ENCODE data around the gene GNE.
"Not testable (repeated sequence)": the region's sequence is repeated elsewhere in the genome, so short reads cannot be mapped to it uniquely, and the experiment has no call there.

Gene GNE, protein sequence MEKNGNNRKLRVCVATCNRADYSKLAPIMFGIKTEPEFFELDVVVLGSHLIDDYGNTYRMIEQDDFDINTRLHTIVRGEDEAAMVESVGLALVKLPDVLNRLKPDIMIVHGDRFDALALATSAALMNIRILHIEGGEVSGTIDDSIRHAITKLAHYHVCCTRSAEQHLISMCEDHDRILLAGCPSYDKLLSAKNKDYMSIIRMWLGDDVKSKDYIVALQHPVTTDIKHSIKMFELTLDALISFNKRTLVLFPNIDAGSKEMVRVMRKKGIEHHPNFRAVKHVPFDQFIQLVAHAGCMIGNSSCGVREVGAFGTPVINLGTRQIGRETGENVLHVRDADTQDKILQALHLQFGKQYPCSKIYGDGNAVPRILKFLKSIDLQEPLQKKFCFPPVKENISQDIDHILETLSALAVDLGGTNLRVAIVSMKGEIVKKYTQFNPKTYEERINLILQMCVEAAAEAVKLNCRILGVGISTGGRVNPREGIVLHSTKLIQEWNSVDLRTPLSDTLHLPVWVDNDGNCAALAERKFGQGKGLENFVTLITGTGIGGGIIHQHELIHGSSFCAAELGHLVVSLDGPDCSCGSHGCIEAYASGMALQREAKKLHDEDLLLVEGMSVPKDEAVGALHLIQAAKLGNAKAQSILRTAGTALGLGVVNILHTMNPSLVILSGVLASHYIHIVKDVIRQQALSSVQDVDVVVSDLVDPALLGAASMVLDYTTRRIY

GRCh38 chr9:36258208-36258995, at the start of gene GNE:
Gene GNE, minus strand, starts transcription at chr9:36258448. Its CDS starts 9,093 bp downstream, at chr9:36249355.
- peak; percentile 94 for DNase-seq (ENCODE audit: low spot score)

- no peak for DNase-seq (ENCODE audit: low spot score)
Measured at GRCh38 chr9:36306471-36307306, 48.4 kb upstream of the GNE start.

DNA sequence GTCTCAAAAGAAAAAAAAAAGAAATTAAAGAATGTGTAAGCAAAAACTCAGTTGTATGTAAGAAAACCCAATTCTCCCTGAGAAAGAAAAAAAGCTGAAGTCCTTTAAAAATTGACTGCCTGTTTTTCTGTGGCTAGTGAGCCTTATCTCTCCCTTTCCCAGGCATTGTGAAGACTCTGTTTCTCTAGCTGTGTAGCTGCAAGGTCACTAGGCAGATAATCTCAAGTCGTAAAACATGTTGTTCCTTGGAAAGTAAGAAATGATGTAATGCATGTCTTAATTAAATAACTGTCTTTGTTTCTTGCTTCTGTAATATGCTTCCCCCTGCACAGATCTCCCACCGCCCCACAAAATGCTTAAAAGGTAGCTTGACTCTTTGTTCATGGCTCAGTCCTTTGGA, 46.1 kb upstream of the GNE start:
- not testable (repeated sequence) for DNase-seq (ENCODE audit: low spot score)

DNA sequence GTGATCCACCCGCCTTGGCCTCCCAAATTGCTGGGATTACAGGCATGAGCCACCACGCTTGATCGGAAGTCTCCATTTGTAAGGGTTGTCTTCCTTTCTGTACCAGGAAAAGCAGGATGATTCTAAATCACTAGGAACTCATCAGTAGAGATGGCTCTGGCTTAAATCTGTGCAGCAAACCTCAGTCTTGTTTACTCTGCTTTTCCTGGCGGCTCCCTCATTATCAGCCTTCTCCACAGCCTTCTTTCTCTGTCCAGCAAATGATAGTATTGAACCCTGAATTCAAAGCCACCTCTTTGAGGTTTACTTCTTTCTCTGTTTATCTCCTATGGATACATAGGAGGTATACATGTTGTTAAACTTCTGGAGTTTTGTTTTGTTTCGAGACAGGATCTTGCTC, 43.0 kb upstream of the GNE start:
- no peak for DNase-seq (ENCODE audit: low spot score)

GRCh38 chr9:36298566-36298965, 40.3 kb upstream of the GNE start:
- no peak for DNase-seq (ENCODE audit: low spot score)

DNA sequence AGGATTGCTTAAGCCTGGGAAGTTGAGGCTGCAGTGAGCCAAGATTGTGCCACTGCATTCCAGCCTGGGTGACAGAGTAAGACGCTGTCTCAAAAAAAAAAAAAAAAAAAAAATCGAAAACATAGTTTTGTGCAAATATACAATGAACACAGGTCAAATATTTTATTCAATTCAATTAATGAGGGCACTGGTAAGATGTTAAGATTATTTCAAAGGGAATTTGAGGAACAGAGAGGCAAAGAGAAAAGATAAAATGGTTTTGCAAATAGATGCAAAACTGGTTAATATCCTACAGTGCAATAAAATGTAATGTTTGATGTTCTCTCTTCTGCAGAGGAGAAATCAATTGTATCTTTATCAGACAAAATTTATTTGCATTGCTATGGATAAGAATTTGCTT, 39.5 kb upstream of the GNE start:
- DNase-seq (ENCODE audit: low spot score): no peak

DNA sequence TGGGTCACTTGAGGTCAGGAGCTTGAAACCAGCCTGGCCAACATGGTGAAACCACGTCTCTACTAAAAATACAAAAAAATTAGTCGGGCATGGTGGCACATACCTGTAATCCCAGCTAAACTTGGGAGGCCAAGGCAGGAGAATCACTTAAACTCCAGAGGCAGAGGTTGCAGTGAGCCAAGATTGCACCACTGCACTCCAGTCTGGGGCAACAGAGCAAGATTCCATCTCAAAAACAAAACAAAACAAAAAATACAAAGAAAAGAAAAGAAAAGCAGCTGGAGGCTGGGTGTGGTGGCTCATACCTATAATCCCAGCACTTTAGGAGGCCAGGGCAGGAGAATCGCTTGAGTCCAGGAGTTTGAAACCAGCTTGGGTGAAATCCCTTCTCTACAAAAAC, 36.7 kb upstream of the GNE start:
- not testable (repeated sequence) for DNase-seq (ENCODE audit: low spot score)

- DNase-seq (ENCODE audit: low spot score): no peak
Measured at GRCh38 chr9:36293918-36294317, 35.7 kb upstream of the GNE start.

DNA sequence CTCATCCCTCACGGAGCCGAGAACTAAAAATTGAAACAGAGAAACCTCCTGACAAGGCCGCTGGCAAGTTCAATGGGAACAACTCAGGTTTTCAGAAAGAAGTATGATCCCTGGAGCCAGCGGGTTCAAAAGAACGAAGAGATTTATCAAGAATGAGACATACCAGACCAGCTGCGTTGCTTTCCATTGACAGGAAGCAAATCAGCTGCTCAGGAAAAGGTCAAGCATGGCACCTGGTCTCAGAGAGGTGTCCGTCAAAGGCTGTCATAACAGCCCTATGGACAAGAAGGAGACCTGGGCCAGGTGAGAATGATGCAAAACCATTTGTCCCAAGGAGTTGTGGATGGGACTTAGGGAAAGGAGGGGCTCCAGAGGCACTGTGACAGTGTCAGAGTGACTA, 34.9 kb upstream of the GNE start:
- no peak for DNase-seq (ENCODE audit: low spot score)

DNA sequence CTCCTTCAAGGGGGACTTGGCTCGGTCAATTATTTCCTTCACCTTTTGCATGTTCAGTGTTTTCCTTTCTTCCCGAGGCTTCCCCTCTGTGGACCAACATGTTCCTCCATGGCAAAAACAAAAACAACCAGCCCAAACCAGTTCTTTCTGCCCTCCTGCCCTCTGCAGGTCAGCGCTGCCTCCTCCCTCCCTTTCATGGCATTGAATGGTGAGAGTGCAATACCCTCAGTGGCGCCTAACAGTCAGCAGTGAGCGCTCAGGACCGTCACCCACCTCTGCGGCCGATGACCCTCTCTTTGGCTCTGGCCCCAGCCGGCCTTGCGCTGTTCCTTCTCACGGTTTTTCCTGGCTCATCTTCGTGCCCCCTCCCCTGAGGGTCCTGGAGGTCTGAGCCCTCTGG, 34.4 kb upstream of the GNE start:
- no peak for DNase-seq (ENCODE audit: low spot score)

DNA sequence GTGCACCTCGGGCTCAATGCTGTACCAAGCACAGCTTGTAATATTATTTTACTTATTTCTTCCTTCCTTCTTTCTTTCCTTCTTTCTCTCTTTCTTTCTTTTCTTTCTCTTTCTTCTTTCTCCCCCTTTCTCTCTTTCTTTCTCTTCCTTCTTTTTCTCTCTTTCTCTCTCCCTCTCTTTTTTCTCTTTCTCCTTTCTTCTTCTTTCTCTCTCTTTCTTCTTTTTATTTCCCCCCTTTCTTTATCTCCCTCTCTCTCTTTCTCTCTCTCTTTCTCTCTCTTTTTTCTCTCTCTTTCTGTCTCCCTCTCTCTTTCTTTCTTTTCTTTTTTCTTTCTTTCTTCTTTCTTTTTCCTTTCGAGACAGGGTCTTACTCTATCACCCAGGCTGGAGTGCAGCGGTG, 32.7 kb upstream of the GNE start:
- no peak for DNase-seq (ENCODE audit: low spot score)

- DNase-seq (ENCODE audit: low spot score): no peak
Measured at GRCh38 chr9:36289836-36290435, 31.7 kb upstream of the GNE start.

- DNase-seq (ENCODE audit: low spot score): no peak
Measured at GRCh38 chr9:36288070-36288469, 29.8 kb upstream of the GNE start.

DNA sequence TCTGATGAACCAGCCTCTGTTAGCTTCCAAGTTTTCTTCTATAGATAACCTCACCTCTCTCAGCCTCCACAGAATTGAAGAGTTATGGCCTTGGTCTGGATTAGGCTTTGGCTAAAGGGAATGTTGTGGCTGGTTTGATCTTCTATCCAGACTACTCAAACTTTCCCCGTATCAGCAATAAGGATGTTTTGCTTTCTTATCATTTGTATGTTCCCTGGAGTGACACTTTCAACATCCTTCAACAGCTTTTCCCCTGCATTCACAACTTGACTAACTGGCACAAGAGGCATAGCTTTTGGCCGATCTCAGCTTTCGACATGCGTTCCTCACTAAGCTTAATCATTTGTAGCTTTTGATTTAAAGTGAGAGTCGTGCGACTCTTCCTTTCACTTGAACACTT, 28.1 kb upstream of the GNE start:
- no peak for DNase-seq (ENCODE audit: low spot score)

DNA sequence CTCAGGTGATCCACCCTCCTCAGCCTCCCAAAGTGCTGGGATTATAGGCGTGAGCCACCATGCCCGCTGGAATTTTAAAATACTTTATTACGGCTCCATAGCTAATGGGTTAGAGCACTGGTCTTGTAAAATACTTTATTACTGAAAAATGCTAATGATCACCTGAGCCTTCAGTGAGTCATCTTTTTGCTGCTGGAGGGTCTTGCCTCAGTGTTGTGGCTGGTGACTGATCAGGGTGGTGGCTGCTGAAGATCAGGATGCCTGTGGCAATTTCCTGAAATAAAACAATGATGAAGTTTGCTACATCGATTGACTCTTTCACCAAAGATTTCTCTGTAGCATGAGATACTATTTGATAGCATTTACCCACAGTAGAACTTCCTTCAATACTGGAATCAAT, 26.0 kb upstream of the GNE start:
- DNase-seq (ENCODE audit: low spot score): no peak

DNA sequence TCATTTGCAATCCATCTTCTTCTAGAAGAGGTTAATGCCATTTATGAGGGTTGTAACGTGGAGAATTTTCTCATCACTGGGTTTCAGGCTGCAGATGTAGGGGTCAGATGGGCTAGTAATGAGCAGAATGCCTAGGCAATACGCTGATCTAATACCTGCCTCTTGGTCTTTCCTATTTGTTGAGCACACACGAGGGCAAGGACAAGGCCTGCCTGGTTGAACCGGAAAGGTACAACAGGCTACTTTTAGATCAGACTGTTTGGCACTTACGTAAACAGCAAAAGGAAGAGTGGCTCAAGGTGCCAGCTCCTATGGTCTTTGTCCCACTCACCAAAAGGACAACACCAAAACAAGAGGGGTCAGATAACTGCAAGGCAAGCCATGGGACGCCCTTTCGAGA, 24.0 kb upstream of the GNE start:
- DNase-seq (ENCODE audit: low spot score): no peak

GRCh38 chr9:36280989-36281388, 22.7 kb upstream of the GNE start:
- no peak for DNase-seq (ENCODE audit: low spot score)

DNA sequence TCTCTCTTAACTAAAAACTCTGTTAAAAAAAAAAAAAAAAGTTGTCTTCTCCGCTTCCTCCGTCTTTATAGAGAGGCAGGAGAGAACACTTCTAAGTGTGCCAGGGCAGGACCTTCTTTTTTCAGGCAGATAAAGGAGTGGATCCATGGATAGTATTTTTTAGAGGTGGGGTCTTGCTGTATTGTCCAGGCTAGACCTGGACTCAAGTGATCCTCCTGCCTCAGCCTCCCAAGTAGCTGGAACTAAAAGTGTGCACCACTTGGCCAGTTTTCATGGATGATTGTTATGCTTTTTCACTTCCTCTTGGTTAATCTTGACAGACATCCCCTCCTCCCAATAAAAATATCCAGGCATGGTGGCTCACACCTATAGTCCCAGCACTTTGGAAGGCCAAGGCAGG, 20.0 kb upstream of the GNE start:
- DNase-seq (ENCODE audit: low spot score): no peak

- no peak for DNase-seq (ENCODE audit: low spot score)
Measured at GRCh38 chr9:36276781-36277181, 18.5 kb upstream of the GNE start.

DNA sequence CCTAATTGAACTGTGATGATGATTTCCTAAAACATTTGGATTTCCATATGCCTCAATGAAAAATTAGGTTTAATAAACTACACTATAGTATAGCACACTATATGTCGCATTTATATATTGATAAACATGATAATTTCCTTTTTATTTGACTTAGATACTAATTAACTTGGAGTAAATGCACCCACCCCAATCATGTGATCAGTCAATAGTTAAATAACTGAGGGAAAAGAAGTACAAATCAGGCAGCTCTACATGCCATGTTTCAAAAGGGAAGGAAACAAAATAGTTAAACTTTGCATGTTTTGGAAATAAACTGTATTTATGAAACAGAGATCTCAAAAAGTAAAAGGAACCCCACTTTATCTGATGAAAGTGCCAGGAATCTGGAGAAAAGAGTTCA, 18.0 kb upstream of the GNE start:
- DNase-seq (ENCODE audit: low spot score): no peak

DNA sequence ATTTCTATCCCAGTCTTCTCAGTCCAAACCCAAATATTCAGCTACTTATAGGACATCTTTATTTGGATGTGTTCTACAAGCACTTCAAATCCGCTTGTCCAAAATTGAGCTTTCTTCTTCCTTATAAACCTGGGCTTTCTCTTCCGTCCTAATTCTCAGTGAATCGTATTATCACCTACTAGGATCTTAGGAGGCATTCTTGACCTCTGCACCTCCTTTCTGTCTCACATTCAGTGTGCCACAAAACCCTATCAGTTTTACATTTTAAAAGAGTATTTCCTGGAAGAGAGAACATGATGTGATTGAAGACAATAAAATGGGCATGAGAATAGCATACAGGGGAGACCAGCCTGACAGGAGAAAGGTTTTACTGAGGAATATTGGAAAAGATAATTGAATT, 16.8 kb upstream of the GNE start:
- no peak for DNase-seq (ENCODE audit: low spot score)

- not testable (repeated sequence) for DNase-seq (ENCODE audit: low spot score)
Measured at GRCh38 chr9:36273354-36273753, 15.1 kb upstream of the GNE start.

All from NAMALWA (cell line).